IMR-90 (cell line): ENCODE results near the gene KRT6A.
"Not testable (repeated sequence)": the region's sequence is repeated elsewhere in the genome, so short reads cannot be mapped to it uniquely, and the experiment has no call there.

Experiments used
- POLR2A ChIP-seq: IDR thresholded peaks from 2 replicates; pipeline ENCODE4 v1.6.1; 2012; ENCODE audit warnings: mild to moderate bottlenecking, low read depth, low read length
- RFX5 ChIP-seq: IDR thresholded peaks from 2 replicates; pipeline ENCODE4 v1.8.0; 2012; ENCODE audit warnings: low read depth, mild to moderate bottlenecking, low read length, moderate library complexity
- TF ChIP-seq, protein P1 (sequence below): conservative IDR thresholded peaks from 2 replicates; pipeline ENCODE4 v1.5.1; 2012; ENCODE audit warnings: mild to moderate bottlenecking, low read depth, low read length, improper control_type of control experiment
- TF ChIP-seq, protein P2 (sequence below): fragments of 150-350 bp; IDR thresholded peaks from 2 replicates; pipeline ENCODE4 v1.6.1; 2017; ENCODE audit warnings: mild to moderate bottlenecking, antibody characterized with exemption, low read length, low read depth

DNA sequence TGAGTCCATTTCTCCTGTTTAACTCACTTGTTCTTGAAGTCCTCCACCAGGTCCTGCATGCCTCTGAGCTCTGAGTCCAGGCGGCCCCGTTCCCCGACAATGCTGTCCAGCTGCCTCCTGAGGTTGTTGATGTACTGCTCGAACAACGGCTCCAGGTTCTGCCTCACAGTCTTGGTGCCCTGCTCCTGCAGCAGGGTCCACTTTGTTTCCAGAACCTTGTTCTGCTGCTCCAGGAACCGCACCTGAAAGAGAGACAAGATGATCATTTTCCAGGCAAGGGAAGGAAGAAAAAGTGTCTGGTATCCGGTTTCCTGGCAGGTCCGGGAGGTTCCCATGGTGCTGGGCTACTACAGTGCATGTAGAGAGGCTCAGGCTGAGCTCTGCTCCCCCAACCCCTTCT lies 1.6 kb downstream of the KRT6A start:
- TF ChIP-seq RFX5, POLR2A: not testable (repeated sequence)
- TF ChIP-seq, protein P1, sequence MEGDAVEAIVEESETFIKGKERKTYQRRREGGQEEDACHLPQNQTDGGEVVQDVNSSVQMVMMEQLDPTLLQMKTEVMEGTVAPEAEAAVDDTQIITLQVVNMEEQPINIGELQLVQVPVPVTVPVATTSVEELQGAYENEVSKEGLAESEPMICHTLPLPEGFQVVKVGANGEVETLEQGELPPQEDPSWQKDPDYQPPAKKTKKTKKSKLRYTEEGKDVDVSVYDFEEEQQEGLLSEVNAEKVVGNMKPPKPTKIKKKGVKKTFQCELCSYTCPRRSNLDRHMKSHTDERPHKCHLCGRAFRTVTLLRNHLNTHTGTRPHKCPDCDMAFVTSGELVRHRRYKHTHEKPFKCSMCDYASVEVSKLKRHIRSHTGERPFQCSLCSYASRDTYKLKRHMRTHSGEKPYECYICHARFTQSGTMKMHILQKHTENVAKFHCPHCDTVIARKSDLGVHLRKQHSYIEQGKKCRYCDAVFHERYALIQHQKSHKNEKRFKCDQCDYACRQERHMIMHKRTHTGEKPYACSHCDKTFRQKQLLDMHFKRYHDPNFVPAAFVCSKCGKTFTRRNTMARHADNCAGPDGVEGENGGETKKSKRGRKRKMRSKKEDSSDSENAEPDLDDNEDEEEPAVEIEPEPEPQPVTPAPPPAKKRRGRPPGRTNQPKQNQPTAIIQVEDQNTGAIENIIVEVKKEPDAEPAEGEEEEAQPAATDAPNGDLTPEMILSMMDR, result not testable (repeated sequence)
- TF ChIP-seq, protein P2, sequence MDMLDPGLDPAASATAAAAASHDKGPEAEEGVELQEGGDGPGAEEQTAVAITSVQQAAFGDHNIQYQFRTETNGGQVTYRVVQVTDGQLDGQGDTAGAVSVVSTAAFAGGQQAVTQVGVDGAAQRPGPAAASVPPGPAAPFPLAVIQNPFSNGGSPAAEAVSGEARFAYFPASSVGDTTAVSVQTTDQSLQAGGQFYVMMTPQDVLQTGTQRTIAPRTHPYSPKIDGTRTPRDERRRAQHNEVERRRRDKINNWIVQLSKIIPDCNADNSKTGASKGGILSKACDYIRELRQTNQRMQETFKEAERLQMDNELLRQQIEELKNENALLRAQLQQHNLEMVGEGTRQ, result not testable (repeated sequence)
